HG03039 (cell line): ENCODE measurements around the gene TRAF2.

Experiments
- ATAC-seq: cut with Tn5 transposase; IDR thresholded peaks from one replicate; pipeline ENCODE4 v1.9.1; 2021; ENCODE audit warnings: mild to moderate bottlenecking, moderate library complexity; ENCODE audit not compliant: unreplicated experiment

Gene TRAF2

GRCh38 chr9:136934277-136934676 is 48.0 kb downstream of the TRAF2 start:
- ATAC-seq: no peak

- no peak for ATAC-seq
Observed at GRCh38 chr9:136935651-136936050, 49.3 kb downstream of the TRAF2 start.

- ATAC-seq: no peak
Observed at GRCh38 chr9:136936645-136937170, 50.4 kb downstream of the TRAF2 start.

- no peak for ATAC-seq
Observed at GRCh38 chr9:136937186-136938001, 51.1 kb downstream of the TRAF2 start.

GRCh38 chr9:136939431-136939995 is 53.2 kb downstream of the TRAF2 start:
- ATAC-seq: no peak

GRCh38 chr9:136939996-136940525 is 53.7 kb downstream of the TRAF2 start:
- no peak for ATAC-seq

GRCh38 chr9:136940526-136941230 is 54.4 kb downstream of the TRAF2 start:
- no peak for ATAC-seq

- ATAC-seq: no peak
Observed at GRCh38 chr9:136941231-136942111, 55.2 kb downstream of the TRAF2 start.

GRCh38 chr9:136942112-136942880 is 56.0 kb downstream of the TRAF2 start:
- no peak for ATAC-seq

GRCh38 chr9:136942881-136943230 is 56.5 kb downstream of the TRAF2 start:
- no peak for ATAC-seq

GRCh38 chr9:136943291-136944211 is 57.2 kb downstream of the TRAF2 start:
- ATAC-seq: peak; percentile 11

- peak; percentile 19 for ATAC-seq
Observed at GRCh38 chr9:136944212-136944518, 57.8 kb downstream of the TRAF2 start.

- peak; percentile 76 for ATAC-seq
Observed at GRCh38 chr9:136944519-136945332, 58.4 kb downstream of the TRAF2 start, which contains the start of the genes C8G and FBXW5. Gene C8G, plus strand, starts transcription at chr9:136945243. Its CDS starts 78 bp downstream, at chr9:136945321. Gene FBXW5, minus strand, starts transcription at chr9:136944738. Its CDS starts 655 bp downstream, at chr9:136944083.

- ATAC-seq: no peak
Observed at GRCh38 chr9:136945333-136946227, 59.3 kb downstream of the TRAF2 start.

- no peak for ATAC-seq
Observed at GRCh38 chr9:136946228-136947027, 60.1 kb downstream of the TRAF2 start.
